Measurements from ENCODE around the gene EPB41L1.

The EPB41L1 gene

DNA sequence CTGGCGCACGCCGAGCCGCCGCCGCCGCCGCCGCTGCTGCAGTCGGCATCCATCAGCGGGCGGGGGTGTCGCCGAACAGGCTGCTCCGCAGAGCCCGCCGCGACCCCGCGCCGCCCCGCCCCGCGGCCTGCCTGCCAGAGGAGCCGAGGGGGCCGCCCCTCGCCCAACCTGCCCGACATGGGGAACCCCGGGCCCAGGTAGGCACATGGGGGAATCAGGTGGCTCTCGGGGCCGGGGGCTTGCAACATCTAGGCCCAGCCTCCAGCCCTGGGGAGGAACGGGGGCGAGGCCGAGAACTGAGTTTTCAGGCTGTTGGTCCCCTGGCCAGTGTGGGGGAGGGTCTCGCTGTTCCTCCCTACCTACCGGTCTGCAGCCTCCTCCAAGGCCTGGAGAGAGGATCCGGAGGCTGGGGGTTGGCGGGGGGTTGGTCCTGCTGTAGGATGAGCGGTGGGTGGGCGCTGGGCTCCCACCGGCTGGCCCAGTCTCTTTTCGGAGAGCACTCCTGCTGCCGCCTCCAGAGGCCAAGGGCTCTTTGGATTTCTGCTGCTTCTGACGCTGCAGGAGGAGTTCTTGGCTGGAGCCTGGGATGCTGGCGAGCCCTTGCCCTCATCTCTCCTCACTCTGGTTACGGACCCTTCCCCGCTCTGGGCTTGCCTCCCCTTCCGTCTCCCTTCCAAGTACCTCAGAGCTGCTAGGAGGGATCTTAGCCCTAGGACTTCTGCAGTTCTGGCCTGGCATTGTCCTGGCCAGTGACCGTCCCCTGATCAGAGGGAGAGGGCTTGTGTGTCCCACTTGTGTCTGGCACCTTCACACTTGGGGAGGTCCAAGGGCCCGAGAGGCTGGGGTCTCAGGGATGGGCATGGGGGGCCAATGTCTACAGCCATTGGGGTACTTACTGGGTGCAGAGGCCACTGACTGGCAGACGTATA lies at the start of gene EPB41L1:
TSS of gene EPB41L1 (plus strand) at position 41 of the 929 bp plus-strand sequence. CDS start 19,038 bp downstream, outside the sequence.
- in situ Hi-C loops (cut with HindIII; ENCODE audit: low sequenced_read_pairs), result no loop called here

DNA sequence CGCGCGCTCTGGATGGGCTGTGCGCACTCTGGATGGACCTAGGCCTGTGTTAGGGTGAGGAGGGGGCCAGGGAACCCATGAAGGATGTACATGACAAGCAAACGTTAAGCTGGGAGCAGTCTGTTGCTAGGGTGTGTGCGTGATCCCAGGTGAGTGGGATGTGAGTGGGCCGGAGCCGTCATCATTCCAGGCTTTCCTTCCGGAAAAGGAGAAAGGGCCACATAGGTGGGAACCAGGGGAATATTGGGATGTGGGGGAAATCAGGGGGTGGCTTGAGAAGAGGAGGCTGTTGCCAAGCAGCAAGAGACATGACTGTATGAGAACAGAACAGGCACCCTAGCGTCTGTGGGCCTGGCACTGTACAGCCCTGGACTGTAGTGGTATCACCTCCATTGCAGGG lies 49.7 kb upstream of the EPB41L1 start:
- in situ Hi-C loops (cut with HindIII; ENCODE audit: low sequenced_read_pairs), result no loop called here

DNA sequence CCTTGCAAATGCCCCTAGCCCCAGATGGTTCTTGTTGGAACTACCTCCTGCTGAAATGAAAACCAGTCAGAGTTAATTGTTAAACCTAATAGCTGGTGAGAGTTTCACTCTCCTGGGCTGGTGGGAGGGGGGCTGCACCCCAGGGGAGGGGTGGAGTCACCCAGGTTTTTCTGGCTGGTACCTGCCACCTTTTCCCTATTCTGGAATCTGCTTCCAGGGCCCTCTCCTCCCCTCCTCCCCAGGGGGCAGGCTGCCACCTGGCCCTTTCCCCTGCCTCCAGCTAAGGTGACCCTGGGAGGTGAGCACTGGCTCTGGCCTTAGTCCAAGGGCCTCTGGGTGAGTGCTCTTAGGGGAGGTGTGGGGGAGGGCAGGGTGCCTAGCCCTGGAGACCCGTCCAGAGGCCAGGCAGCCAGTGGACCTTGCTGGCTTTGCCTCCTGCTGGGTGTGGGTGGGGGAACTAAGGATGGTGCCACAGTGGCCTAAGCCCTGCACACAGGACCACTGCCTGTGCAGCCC lies 48.8 kb upstream of the EPB41L1 start:
- in situ Hi-C loops (cut with HindIII; ENCODE audit: low sequenced_read_pairs), result no loop called here

DNA sequence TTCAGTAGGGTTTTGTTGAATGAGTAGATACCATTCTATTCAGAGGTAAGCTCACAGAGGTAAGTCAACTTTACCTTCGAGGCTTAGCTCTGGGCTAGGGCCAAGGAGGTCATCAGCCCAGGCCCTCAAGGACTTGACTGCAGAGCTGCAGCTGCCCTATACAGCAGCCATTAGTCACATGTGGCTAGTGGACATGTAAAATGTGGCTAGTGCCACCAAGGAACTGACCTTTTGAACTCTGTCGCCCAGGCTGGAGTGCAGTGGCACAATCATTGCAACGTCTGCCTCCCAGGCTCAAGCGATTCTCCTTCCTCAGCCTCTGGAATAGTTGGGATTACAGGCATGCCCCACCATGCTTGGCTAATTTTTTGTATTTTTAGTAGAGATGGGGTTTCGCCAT lies 47.9 kb upstream of the EPB41L1 start:
- in situ Hi-C loops (cut with HindIII; ENCODE audit: low sequenced_read_pairs), result no loop called here

DNA sequence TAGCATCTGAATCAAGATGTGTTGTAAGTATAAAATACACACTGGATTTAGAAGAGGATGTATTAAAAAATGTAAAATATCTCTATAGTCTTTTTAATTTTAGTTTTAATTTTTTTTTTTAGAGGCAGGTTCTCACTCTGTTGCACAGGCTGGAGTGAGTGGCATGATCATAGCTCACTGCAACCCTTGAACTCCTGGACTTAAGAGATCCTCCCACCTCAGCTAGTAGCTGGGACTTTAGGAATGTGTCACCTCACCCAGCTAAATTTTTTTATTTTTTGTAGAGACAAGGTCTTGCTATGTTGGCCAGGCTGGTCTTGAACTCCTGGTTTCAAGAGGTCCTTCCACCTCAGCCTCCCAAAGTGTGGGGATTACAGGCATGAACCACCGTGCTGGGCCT lies 46.7 kb upstream of the EPB41L1 start:
- in situ Hi-C loops (cut with HindIII; ENCODE audit: low sequenced_read_pairs), result no loop called here

DNA sequence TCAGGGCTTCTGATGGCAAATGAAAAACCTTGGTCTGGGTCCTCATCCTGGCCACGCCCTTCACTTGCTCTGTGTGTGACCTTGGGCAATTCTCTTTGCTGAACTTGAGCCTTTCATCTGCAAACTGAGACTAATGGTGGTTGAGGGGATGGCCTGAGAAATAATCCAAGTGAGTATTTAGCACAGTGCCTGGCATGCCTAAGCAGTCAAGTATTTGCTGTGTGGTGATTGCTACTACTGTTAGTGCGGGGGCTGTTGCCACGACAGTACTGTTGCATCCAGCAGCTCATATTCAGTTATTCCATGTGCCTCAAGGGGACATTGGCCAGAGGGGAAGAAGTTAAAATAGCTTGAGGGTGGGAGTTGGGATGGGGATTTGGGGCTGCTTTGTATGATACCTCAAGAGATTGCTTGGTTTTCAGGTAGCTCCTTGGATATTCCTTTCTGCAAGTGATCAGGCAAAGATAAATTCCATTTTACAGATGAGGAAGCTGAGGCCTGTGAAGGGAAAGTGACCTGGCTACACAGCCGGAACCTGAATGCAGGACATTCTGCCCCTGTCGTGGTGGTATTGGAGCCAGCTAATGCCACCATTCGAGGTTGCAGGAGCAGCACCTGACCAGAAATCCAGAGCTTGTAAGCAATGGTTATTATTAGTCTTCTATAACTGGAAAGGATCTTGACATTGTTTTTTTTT lies 45.1 kb upstream of the EPB41L1 start:
- in situ Hi-C loops (cut with HindIII; ENCODE audit: low sequenced_read_pairs), result no loop called here

DNA sequence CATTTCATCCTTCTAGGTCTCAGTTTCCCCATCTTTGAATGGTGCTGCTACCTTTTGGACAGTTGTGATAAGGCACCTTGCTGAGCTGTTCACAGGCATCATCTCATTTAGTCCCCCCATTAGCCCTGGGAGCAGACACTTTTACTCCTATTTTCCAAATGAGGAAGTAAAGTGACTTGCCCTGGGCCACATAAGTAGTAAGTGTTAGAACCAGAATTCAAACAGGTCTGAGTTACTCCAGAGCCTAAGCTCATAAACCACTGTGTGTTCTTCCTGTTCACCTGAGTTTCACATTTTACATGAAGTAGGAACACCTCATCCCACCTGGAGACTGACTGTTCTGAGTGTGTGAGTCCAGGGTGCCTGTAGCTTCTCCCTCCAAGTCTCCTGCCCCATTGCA lies 43.5 kb upstream of the EPB41L1 start:
- in situ Hi-C loops (cut with HindIII; ENCODE audit: low sequenced_read_pairs), result no loop called here

DNA sequence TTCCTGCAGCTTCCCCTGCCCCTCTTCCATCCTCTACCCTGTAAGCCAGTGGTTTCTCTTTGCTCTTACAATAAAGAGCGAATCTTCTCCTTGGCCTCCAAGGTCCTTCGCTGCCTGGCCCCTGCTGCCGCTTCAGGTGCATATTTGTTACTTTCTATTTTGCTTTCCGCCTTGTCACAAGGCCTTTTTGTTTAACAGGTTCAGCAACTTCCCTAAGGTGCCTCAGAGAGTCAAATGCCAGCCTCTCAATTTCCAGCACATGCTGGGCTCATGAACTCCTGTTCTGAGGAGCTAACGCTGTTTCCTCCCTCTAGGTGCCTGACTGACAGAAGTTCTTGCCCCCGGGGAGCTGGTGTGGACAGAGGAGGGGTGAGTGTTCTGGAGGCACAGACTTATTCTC lies 42.4 kb upstream of the EPB41L1 start:
- in situ Hi-C loops (cut with HindIII; ENCODE audit: low sequenced_read_pairs), result no loop called here

DNA sequence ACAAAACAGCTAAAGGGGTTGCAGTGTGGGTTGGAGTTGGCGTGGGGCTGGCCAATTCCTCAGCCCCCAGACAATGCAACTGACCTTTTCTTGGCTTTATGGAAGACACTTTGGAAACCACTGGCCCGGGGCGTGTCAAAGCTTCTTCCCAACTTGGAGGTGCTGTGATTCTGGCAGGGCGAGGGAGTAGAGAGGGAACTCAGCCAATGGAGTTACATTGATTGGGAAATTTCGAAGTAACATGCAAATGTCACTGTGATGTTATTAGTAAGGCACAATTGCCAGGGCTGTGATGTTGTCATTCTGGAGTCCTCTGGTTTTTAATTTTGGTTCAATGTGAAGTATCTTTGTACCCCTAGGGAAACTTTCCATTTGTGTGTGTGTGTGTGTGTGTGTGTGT lies 41.5 kb upstream of the EPB41L1 start:
- in situ Hi-C loops (cut with HindIII; ENCODE audit: low sequenced_read_pairs), result no loop called here

DNA sequence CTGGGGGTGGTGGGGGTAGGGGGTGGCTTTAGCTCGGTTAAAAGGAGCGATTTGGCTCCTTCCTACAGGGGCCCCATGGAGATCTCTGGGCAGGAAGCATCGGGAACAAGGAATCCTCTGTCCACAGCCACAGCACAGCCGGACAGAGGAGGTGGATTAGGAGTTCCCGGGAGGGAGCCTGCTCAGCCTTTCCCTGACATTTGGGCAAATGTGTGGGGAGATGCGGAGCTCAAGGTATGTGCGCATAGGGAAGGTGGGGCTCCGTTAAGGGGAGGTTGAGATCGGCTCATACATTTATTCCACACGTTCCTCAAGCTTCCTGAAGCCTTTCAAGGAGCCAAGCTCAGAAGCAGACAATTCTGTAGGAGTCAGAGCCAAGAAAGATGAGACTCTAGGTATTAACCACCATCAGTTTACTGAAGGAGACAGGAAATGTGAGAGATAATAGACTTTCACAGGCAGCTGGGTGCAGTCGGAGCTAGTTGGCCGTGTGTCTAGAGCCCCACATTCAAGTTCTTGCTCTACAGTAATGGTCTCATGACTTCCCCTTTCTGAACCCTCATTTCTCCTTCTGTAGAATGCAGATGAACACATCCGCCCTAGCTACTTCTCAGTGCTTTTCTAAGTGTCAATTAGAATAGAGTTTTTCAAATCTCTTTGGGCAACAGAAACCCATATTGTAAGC lies 40.8 kb upstream of the EPB41L1 start:
- in situ Hi-C loops (cut with HindIII; ENCODE audit: low sequenced_read_pairs), result no loop called here

DNA sequence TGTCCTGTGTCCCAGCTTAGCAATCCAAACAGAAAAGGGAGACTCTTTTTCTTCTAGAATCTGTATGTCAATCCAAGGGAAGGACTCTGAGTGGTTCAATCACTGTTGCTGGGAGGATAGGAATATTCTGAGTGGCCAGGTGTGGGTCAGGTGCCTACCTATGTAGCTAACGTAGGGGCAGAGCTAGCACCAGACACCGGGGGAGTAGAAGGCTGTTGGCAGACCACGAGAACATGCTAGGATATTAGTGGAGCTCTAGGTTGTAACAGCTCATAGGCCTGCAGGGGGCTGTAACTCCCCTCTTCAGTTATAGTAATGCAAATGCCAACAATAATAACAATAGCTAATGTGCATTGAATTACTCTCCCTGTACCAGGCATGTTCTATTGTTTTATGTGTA lies 39.8 kb upstream of the EPB41L1 start:
- in situ Hi-C loops (cut with HindIII; ENCODE audit: low sequenced_read_pairs), result no loop called here

DNA sequence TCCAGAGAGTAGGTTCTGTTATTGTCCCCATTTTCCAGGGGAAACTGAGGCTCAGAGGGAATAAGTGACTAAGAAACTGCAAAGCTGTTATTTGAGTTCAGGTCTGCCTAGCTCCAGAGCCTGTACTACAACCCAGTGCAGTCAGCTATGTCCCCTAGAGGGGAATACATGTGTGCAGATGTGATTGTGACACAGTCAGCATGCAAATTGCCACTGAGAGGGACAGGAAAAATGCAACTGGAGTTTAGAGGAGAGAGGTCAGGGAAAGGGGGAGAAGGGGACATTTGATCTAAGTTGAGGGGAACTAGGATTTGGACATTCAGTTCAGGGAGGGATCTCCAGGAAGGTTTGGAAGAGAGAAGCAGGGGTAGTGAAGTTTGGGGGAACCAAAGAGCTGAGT lies 38.6 kb upstream of the EPB41L1 start:
- in situ Hi-C loops (cut with HindIII; ENCODE audit: low sequenced_read_pairs), result no loop called here

DNA sequence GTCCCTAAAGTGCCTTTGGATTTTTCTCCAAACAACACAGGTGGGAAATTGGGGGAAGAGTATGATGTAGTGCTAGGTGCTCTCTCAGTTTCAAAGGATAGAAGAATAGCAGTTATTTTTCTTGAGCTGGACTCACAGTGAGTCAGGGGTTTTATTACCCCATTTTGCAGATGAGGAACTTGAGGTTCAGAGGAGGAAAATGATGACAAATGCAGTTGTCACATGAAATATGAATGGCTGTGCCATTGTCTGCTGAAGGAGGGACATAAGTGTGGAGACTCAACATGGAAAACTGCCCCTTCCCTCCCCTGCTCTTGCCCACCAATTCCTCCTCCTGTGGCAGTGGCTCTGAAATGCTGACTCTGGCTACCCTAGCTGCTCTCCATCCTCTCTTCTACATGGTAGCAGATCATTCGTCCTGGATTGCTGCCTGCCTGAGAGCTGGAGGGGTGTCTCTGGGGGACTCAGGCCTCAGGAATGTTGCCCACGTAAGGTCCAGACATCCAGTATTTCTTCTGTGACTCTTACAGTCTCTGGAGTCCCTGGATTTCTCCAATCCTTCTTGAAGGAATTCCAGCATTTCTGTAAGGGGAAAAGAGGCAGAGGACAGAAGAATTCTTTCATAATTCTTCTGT lies 37.6 kb upstream of the EPB41L1 start:
- in situ Hi-C loops (cut with HindIII; ENCODE audit: low sequenced_read_pairs), result no loop called here

DNA sequence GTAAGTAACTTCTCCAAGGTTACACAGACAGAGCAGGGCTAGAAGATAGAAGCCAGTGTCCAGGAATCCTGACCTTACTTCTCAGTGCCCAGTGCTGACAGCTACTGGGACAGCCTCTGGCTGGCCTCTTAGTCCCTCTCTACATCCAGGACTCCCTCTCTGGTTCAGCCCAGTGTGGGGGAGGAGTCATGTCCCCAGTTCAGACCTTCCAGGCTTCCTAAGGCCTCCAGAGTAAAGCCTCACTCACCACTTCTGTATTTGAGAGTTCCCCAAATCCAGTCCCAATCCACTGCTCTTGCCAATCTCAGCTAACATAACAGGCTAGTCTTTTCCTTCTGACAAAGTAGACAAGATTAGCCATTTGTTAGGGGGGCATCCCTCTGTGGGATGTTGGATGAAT lies 36.9 kb upstream of the EPB41L1 start:
- in situ Hi-C loops (cut with HindIII; ENCODE audit: low sequenced_read_pairs), result no loop called here

DNA sequence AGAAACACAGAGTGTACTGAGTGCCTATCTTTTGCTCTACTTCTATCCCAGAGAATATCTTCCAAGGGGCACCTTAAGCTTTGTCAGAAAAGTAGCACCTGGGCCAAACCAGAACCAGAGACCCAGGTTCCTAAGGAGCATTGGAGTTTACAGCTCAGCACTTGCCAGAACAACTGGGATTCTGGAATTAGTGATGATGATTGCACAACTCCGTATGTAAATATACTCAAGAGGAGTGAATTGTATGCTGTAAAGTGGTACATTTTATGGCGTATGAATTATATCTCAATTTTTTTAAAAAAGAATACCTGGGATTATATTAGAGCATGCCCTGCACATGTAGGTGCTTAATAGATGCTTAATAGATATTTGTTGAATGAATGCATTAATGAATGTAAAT lies 36.2 kb upstream of the EPB41L1 start:
- in situ Hi-C loops (cut with HindIII; ENCODE audit: low sequenced_read_pairs), result no loop called here

DNA sequence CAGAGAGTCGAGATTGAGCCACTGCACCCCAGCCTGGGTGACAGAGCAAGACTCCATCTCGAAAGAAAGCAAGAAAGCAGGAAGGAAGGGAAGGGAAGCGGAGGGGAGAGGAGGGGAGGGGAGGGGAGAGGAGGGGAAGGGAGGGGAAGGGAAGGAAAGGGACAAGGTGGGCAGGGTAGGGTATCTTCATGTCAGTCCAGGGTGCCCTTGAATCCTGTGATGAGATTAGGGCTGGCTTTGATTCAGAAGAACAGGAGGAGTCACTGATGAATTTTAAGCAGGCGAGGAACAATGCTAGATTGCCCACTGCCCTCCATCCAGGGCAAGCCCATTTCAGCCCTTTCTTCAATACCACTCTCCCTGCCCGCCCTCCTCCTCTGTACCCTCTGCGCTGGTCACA lies 35.0 kb upstream of the EPB41L1 start:
- in situ Hi-C loops (cut with HindIII; ENCODE audit: low sequenced_read_pairs), result no loop called here

DNA sequence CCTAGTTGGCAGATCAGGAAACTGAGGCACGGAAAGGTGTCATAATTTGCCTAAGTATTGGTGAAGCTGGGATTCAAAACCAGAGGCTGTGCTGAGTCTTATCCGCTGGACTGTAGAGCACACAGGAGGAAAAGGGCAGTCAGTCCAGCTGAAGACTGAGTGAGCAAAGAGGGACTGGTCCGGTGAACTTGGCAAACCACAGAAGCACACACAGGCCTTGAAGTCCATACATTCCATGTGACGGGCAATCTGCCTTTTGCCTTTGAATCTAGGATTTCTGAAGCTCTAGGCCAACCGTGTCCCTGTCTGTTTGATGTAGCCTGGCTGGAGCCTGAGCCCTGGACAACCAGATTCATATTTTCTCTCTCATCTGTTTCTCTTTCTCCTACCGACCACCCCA lies 34.3 kb upstream of the EPB41L1 start:
- in situ Hi-C loops (cut with HindIII; ENCODE audit: low sequenced_read_pairs), result no loop called here

DNA sequence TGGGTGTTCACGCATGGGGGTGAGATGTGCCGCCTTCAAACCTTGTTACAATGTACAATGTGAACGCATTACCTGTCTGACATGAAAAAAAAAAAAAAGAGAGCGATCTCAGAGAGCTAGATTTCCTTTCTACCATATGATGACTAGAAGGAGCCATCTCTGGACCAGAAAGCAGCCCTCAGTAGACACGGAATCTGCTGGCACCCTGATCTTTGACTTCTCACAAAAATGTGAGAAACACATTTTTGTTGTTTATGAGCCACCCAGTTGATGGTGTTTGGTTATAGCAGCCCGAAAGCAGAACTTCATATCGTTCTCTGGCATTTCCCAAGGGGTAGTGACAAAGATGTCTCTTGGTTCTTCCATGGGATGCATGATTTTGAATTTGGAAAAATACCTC lies 33.5 kb upstream of the EPB41L1 start:
- in situ Hi-C loops (cut with HindIII; ENCODE audit: low sequenced_read_pairs), result no loop called here

DNA sequence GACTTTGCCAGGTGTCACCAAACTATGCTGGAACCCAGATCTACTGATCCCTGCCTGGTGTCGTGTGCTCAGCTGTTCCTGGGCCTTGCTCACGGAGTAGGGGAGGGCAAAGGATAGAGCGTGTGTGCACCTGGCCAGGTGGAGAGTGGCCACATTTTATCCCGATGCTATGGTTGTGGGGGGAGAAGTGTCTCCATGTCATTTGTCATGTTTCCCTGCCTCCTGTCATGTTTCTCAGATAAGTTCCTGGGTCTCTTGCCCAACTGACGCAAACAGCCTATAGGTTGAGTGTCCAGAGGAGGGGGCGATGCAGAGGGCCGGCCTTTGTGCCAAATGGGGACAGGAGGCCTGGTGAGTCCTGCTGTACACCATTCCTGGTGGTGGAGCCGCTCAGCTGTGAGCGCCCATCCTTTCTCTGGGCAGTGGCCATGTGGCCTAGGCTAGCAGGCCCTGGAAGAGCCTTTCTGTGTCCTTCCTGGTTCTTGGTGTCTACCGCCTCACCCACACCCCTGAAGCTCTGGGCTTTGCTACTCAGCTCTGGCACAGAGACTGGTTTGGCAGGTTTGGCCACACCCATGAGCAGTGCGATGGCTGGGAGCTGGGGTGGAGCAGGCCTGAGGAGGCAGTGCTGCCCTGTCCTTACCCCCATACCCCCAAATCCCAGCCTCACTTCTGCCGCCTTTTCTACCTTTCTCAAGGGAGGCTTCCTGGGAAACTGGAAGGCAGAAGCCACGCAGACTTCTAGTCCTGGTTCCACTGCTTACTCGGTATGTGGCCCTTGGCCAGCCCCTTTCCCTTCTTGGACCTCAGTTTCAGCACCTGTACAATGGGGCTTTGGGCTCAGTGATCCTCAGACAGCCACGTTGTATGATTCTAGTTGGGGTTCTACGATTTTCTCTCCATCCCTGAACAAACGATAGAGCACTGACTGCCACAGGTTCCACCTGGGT lies 32.3 kb upstream of the EPB41L1 start:
- in situ Hi-C loops (cut with HindIII; ENCODE audit: low sequenced_read_pairs), result no loop called here

DNA sequence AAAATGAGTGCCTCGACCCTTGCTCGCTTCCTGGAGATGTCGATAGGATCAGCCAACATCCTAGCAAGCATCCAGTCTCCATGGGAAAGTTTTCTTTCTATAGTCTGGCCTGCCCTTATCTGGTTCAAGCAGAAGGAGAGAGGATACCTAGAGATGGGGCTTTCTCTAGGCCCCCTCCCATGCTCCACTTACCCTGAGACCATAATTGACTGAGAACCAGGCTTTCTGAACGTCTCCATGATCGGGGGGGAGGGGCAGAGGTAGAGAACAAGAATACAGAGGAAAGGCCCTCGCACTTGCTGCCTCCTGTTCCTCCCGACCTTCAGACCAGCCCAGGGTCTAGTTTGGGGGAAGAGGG lies 31.6 kb upstream of the EPB41L1 start:
- in situ Hi-C loops (cut with HindIII; ENCODE audit: low sequenced_read_pairs), result no loop called here
